ENCODE data around the gene SH3D21.

The SH3D21 gene

DNA sequence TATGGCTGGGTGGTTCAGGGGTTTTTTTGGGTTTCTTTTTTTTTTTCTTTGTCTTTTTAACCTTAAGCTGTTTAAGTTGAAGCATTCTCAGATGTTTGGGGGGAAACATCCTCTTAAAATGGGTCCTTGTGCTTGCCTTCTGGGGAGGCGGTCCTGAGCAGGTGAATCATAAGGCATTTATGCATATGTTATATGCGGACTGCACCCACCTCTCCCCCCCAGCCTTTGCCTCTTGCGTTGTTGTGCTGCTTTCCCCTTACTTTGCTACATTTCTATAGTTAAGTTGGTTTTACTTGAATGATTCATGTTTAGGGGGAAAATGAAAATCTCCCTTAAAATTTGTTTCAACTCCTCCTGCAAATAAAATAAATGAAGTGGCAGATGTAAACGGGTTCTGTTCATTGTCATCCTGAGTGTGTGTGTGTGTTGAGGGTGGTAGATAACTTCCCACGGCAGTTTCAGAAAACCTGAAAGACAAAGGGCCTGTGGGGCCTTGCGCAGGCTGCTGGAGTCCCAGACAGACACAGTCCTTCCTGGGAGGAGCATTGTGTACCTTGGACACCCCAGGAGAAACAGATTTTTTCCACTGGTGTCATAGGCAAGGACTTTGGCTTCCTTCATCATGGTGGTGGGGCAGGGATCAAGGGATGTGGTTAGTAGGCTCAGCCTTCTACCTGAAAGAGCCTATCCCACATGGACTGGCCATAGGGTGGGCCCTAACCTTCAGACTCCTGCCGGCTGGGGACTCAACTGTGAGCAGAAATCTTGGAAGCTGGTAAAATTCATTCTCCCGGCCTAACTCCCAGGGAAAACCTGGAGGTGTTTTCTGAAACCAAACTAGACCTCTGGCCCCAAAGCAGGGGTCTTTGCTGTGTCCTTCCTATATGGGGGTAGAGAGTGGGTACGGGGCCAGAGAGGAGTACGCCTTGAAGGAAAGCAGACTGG, 926 bp upstream of the SH3D21 start:
- Histone ChIP-seq H2BK5ac (ENCODE audit: low read depth, low read length, poor library complexity) (no peak overlapping the region), H2AFZ (ENCODE audit: insufficient read depth, low read length, poor library complexity) (no peak overlapping the region), H2BK120ac (ENCODE audit: insufficient read depth, low read length, poor library complexity) (peak overlapping the region; percentile 21), H3K14ac (ENCODE audit: low read length) (no peak overlapping the region), H4K8ac (ENCODE audit: low read depth, low read length) (no peak overlapping the region), H3K79me2 (ENCODE audit: control insufficient read depth, insufficient read depth, low read length, poor library complexity) (peaks cover 3% of the 10 kb centered on the region), H3K9me3 (ENCODE audit: insufficient read depth, low read depth, low read length) (peaks cover 2% of the 10 kb centered on the region), H3K27ac (ENCODE audit: low read depth, low read length) (peak overlapping the region; percentile 71), H3K18ac (ENCODE audit: low read length) (no peak overlapping the region), H3K4me2 (ENCODE audit: low read length) (peak overlapping the region; percentile 93), H2BK12ac (ENCODE audit: low read length) (no peak overlapping the region), H4K12ac (ENCODE audit: low read depth, low read length) (peak overlapping the region; percentile 12), H2AK5ac (ENCODE audit: low read length) (no peak overlapping the region), H3K9ac (ENCODE audit: low read length) (no peak overlapping the region), H3K4ac (ENCODE audit: low read depth, low read length) (no peak overlapping the region), H3K23ac (ENCODE audit: low read length) (no peak overlapping the region), H3K4me3 (ENCODE audit: low read depth, low read length) (no peak overlapping the region), H3K27me3 (ENCODE audit: insufficient read depth, low read length) (no peaks in the 10 kb centered on the region), H3K79me1 (ENCODE audit: low read length) (peaks cover 5% of the 10 kb centered on the region), H4K91ac (ENCODE audit: low read depth, low read length) (no peak overlapping the region), H3K4me1 (ENCODE audit: control insufficient read depth in 1 of 2, insufficient read depth in 2 of 2, low read length in 2 of 2) (peaks cover 13 to 16% of the 10 kb centered on the region in 2 experiments), H3K36me3 (ENCODE audit: control insufficient read depth in 1 of 2, insufficient read depth in 2 of 2, low read length in 2 of 2) (peaks cover 31 to 46% of the 10 kb centered on the region in 2 experiments)
- no CpG with 5 or more reads among the region's 10 CpGs for WGBS (ENCODE audit: extremely low coverage, insufficient coverage, insufficient read length)
- no peak for DNase-seq

- no peak overlapping the region for H3K23ac ChIP-seq (ENCODE audit: low read length)
- peaks cover 5% of the 10 kb centered on the region for H3K79me1 ChIP-seq (ENCODE audit: low read length)
- no peak overlapping the region for H3K9ac ChIP-seq (ENCODE audit: low read length)
- peaks cover 13 to 16% of the 10 kb centered on the region in 2 experiments for H3K4me1 ChIP-seq (ENCODE audit: control insufficient read depth in 1 of 2, insufficient read depth in 2 of 2, low read length in 2 of 2)
- H3K27me3 ChIP-seq (ENCODE audit: insufficient read depth, low read length): no peaks in the 10 kb centered on the region
- H3K36me3 ChIP-seq (ENCODE audit: control insufficient read depth in 1 of 2, insufficient read depth in 2 of 2, low read length in 2 of 2): peaks cover 29 to 41% of the 10 kb centered on the region in 2 experiments
- H2BK120ac ChIP-seq (ENCODE audit: insufficient read depth, low read length, poor library complexity): no peak overlapping the region
- no peak overlapping the region for H2AK5ac ChIP-seq (ENCODE audit: low read length)
- no peak overlapping the region for H2BK12ac ChIP-seq (ENCODE audit: low read length)
- WGBS (ENCODE audit: extremely low coverage, insufficient coverage, insufficient read length): no CpG with 5 or more reads among the region's 7 CpGs
- H4K91ac ChIP-seq (ENCODE audit: low read depth, low read length): no peak overlapping the region
- no peak overlapping the region for H2BK5ac ChIP-seq (ENCODE audit: low read depth, low read length, poor library complexity)
- no peak overlapping the region for H3K4me3 ChIP-seq (ENCODE audit: low read depth, low read length)
- DNase-seq: no peak
- H3K9me3 ChIP-seq (ENCODE audit: insufficient read depth, low read depth, low read length): peaks cover 2% of the 10 kb centered on the region
- no peak overlapping the region for H3K14ac ChIP-seq (ENCODE audit: low read length)
- peak overlapping the region; percentile 71 for H3K27ac ChIP-seq (ENCODE audit: low read depth, low read length)
- no peak overlapping the region for H3K4ac ChIP-seq (ENCODE audit: low read depth, low read length)
- H3K79me2 ChIP-seq (ENCODE audit: control insufficient read depth, insufficient read depth, low read length, poor library complexity): peaks cover 3% of the 10 kb centered on the region
- H4K8ac ChIP-seq (ENCODE audit: low read depth, low read length): no peak overlapping the region
- peak overlapping the region; percentile 4 for H3K18ac ChIP-seq (ENCODE audit: low read length)
- H4K12ac ChIP-seq (ENCODE audit: low read depth, low read length): peak overlapping the region; percentile 17
- H3K4me2 ChIP-seq (ENCODE audit: low read length): peak overlapping the region; percentile 93
- H2AFZ ChIP-seq (ENCODE audit: insufficient read depth, low read length, poor library complexity): peak overlapping the region; percentile 23
Observed at GRCh38 chr1:36305915-36306209, 306 bp upstream of the SH3D21 start.

DNA sequence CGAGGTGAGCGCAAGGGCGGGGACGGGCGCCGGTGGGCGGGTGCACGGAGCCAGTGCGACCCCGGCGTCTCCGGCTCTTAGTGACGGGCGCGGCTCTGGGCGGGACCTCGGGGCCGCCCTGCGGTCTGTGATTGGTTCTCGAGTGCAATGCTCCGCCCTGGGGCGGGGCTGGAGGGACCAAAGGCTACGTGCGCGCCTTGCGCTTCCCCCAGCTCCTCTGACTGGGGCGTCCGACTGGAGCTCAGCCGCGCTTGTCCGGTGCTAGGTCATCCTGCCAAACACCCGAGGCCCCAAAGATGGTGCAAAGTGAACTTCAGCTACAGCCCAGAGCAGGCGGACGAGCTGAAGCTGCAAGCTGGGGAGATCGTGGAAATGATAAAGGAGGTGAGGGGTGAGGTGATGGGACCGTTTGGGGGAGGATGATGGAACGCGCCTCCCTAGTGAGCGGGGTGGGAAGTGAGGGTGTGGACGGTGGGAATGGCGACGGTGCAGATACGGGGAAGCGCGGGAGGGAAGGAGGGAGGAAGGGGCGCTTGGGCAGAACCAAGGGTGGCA, 811 bp downstream of the SH3D21 start:
- Histone ChIP-seq H2AK5ac (ENCODE audit: low read length) (no peak overlapping the region), H3K4me2 (ENCODE audit: low read length) (peak overlapping the region; percentile 93), H3K4me1 (ENCODE audit: control insufficient read depth in 1 of 2, insufficient read depth in 2 of 2, low read length in 2 of 2) (peaks cover 13 to 16% of the 10 kb centered on the region in 2 experiments), H3K9ac (ENCODE audit: low read length) (peak overlapping the region; percentile 21), H2BK5ac (ENCODE audit: low read depth, low read length, poor library complexity) (no peak overlapping the region), H2AFZ (ENCODE audit: insufficient read depth, low read length, poor library complexity) (peak overlapping the region; percentile 21), H3K79me2 (ENCODE audit: control insufficient read depth, insufficient read depth, low read length, poor library complexity) (peaks cover 3% of the 10 kb centered on the region), H3K23ac (ENCODE audit: low read length) (no peak overlapping the region), H3K4me3 (ENCODE audit: low read depth, low read length) (peak overlapping the region; percentile 76), H3K14ac (ENCODE audit: low read length) (no peak overlapping the region), H3K4ac (ENCODE audit: low read depth, low read length) (no peak overlapping the region), H3K18ac (ENCODE audit: low read length) (peak overlapping the region; percentile 47), H4K91ac (ENCODE audit: low read depth, low read length) (no peak overlapping the region), H3K36me3 (ENCODE audit: control insufficient read depth in 1 of 2, insufficient read depth in 2 of 2, low read length in 2 of 2) (peaks cover 24 to 30% of the 10 kb centered on the region in 2 experiments), H3K27me3 (ENCODE audit: insufficient read depth, low read length) (no peaks in the 10 kb centered on the region), H3K27ac (ENCODE audit: low read depth, low read length) (peak overlapping the region; percentile 77), H2BK12ac (ENCODE audit: low read length) (no peak overlapping the region), H4K12ac (ENCODE audit: low read depth, low read length) (no peak overlapping the region), H3K79me1 (ENCODE audit: low read length) (peaks cover 5% of the 10 kb centered on the region), H4K8ac (ENCODE audit: low read depth, low read length) (peak overlapping the region; percentile 55), H2BK120ac (ENCODE audit: insufficient read depth, low read length, poor library complexity) (no peak overlapping the region), H3K9me3 (ENCODE audit: insufficient read depth, low read depth, low read length) (peaks cover 2% of the 10 kb centered on the region)
- WGBS (ENCODE audit: extremely low coverage, insufficient coverage, insufficient read length): no CpG with 5 or more reads among the region's 46 CpGs
- peak; percentile 92 to 94 for DNase-seq

DNA sequence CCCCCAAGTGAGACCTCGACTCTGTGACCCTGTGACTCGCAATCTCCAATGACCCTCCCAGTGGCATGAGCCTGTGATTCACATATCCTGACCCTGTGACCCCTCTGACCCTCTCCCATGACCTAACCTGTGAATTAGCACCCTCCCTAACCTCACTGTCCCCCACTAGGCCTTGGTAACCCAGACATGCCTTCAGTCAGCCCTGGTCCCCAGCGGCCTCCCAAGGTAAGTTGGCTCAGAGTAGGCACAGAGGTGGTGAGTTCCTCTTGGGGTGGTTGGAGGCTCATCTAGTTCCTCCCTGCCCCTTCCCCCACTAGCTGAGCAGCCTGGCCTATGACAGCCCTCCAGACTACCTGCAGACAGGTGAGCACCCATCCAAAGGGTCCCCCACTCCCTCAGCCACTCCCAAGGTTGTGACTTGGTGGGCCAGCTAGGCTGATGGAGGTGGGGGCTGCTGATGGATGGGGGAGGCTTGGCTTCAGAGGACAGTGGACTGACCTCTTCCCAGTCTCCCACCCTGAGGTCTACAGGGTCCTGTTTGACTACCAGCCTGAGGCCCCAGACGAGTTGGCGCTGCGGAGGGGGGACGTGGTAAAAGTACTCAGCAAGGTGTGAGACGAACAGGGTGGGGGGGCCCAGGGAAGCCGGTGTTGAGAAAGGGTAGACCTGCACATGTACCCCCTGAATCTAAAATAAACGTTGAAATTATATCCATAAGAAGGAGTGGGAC, 1.6 kb downstream of the SH3D21 start:
- H2AFZ ChIP-seq (ENCODE audit: insufficient read depth, low read length, poor library complexity): no peak overlapping the region
- no peak overlapping the region for H2BK5ac ChIP-seq (ENCODE audit: low read depth, low read length, poor library complexity)
- H2AK5ac ChIP-seq (ENCODE audit: low read length): no peak overlapping the region
- H3K9ac ChIP-seq (ENCODE audit: low read length): no peak overlapping the region
- peaks cover 2% of the 10 kb centered on the region for H3K9me3 ChIP-seq (ENCODE audit: insufficient read depth, low read depth, low read length)
- H3K4ac ChIP-seq (ENCODE audit: low read depth, low read length): no peak overlapping the region
- H4K12ac ChIP-seq (ENCODE audit: low read depth, low read length): no peak overlapping the region
- no peak overlapping the region for H3K27ac ChIP-seq (ENCODE audit: low read depth, low read length)
- DNase-seq: no peak
- no peak overlapping the region for H4K91ac ChIP-seq (ENCODE audit: low read depth, low read length)
- peaks cover 13 to 16% of the 10 kb centered on the region in 2 experiments for H3K4me1 ChIP-seq (ENCODE audit: control insufficient read depth in 1 of 2, insufficient read depth in 2 of 2, low read length in 2 of 2)
- H3K4me3 ChIP-seq (ENCODE audit: low read depth, low read length): no peak overlapping the region
- H3K79me2 ChIP-seq (ENCODE audit: control insufficient read depth, insufficient read depth, low read length, poor library complexity): peaks cover 3% of the 10 kb centered on the region
- no peak overlapping the region for H3K14ac ChIP-seq (ENCODE audit: low read length)
- no peak overlapping the region for H3K23ac ChIP-seq (ENCODE audit: low read length)
- H4K8ac ChIP-seq (ENCODE audit: low read depth, low read length): no peak overlapping the region
- H2BK12ac ChIP-seq (ENCODE audit: low read length): no peak overlapping the region
- H3K27me3 ChIP-seq (ENCODE audit: insufficient read depth, low read length): no peaks in the 10 kb centered on the region
- H3K18ac ChIP-seq (ENCODE audit: low read length): no peak overlapping the region
- H3K79me1 ChIP-seq (ENCODE audit: low read length): peaks cover 5% of the 10 kb centered on the region
- H3K4me2 ChIP-seq (ENCODE audit: low read length): peak overlapping the region; percentile 93
- no CpG with 5 or more reads among the region's 10 CpGs for WGBS (ENCODE audit: extremely low coverage, insufficient coverage, insufficient read length)
- H3K36me3 ChIP-seq (ENCODE audit: control insufficient read depth in 1 of 2, insufficient read depth in 2 of 2, low read length in 2 of 2): peaks cover 19 to 23% of the 10 kb centered on the region in 2 experiments
- H2BK120ac ChIP-seq (ENCODE audit: insufficient read depth, low read length, poor library complexity): no peak overlapping the region

All from trophoblast cell (in vitro differentiated cells and primary cell).